GM12878 (cell line): ENCODE results near the gene SIKE1. TPM values are rescaled to one million over a fixed set of nuclear protein-coding genes. Genes with fewer than 3 reads are reported as not detected.
"Not testable (repeated sequence)": the region's sequence is repeated elsewhere in the genome, so short reads cannot be mapped to it uniquely, and the experiment has no call there.

ENCODE experiments used
- ATAC-seq: fragments of 200-7000 bp; cut with Tn5 transposase; 3 replicates; pipeline ENCODE4 v1.9.1; 2020; ENCODE audit warnings: mild to moderate bottlenecking, moderate library complexity
- BruUV-seq: library from RNA; stranded (reverse); fragments of 400-500 nt; replicated peaks from 2 replicates; lab custom pipeline; 2021; lab: Mats Ljungman, UMichigan
- CTCF ChIA-PET: fragments of 300-600 bp; sonication (Branson Sonifier 250); formaldehyde crosslinking; extraction: SDS; loops from one replicate; lab custom pipeline; 2021; ENCODE audit warnings: inconsistent platforms; lab: Yijun Ruan, JAX
- POLR2A ChIA-PET: fragments of 350-600 bp; formaldehyde crosslinking; extraction: SDS; loops from one replicate; lab custom pipeline; 2021; ENCODE audit warnings: inconsistent platforms; lab: Charles Lee
- RAD21 ChIA-PET: fragments of 300-600 bp; sonication (Branson Sonifier 250); formaldehyde crosslinking; loops from one replicate; lab custom pipeline; 2023; ENCODE audit warnings: antibody characterized with exemption; ENCODE audit not compliant: unreplicated experiment; lab: Charles Lee
- SMC1A ChIA-PET: fragments of 300-600 bp; sonication (Branson Sonifier 250); formaldehyde crosslinking; loops from one replicate; lab custom pipeline; 2023; ENCODE audit not compliant: unreplicated experiment, uncharacterized antibody; lab: Charles Lee
- DNase-seq: peaks from one replicate; pipeline ENCODE4 v3.0.0-alpha.2; 2011; ENCODE audit warnings: low read depth, low spot score
- FAIRE-seq: peaks from 3 replicates; lab custom pipeline; 2011; peaks lifted over from hg19 to GRCh38; lab: Jason Lieb, UNC
- H2AFZ ChIP-seq: 2 replicates; pipeline ENCODE4 v1.6.0; 2011; ENCODE audit warnings: low read depth, low read length, control low read depth; ENCODE audit not compliant: control insufficient read depth
- H3K27ac ChIP-seq: 2 replicates; pipeline ENCODE4 v1.5.1; 2011; ENCODE audit warnings: control low read depth; ENCODE audit not compliant: control insufficient read depth, insufficient read depth
- H3K27me3 ChIP-seq, 2 experiments: replicated peaks in 1 of 2; 2 replicates each; pipeline versions ENCODE4 v1.6.0 to v1.6.1; 2011; ENCODE audit warnings: low read length in 1 of 2; ENCODE audit not compliant: control insufficient read depth in 2 of 2, insufficient read depth in 2 of 2
- H3K36me3 ChIP-seq, 2 experiments: 2 replicates each; pipeline ENCODE4 v1.5.1; 2011; ENCODE audit warnings: low read length in 1 of 2; ENCODE audit not compliant: control insufficient read depth in 2 of 2, insufficient read depth in 2 of 2
- H3K4me1 ChIP-seq: 2 replicates; pipeline ENCODE4 v1.6.1; 2011; ENCODE audit warnings: mild to moderate bottlenecking, low read length, moderate library complexity, mixed read lengths; ENCODE audit not compliant: control insufficient read depth, insufficient read depth
- H3K4me2 ChIP-seq: 2 replicates; pipeline ENCODE4 v1.6.0; 2011; ENCODE audit warnings: control low read depth; ENCODE audit not compliant: control insufficient read depth, insufficient read depth
- H3K4me3 ChIP-seq: fragments of 200-600 bp; sonication (generic); 2 replicates; pipeline ENCODE4 v1.5.1; 2016
- H3K79me2 ChIP-seq: 2 replicates; pipeline ENCODE4 v1.6.0; 2011; ENCODE audit warnings: low read length; ENCODE audit not compliant: control insufficient read depth, insufficient read depth
- H3K9ac ChIP-seq: 2 replicates; pipeline ENCODE4 v1.8.0; 2011; ENCODE audit warnings: low read length, control low read depth, mixed read lengths; ENCODE audit not compliant: control insufficient read depth, insufficient read depth
- H3K9me3 ChIP-seq: replicated peaks from 3 replicates; pipeline ENCODE4 v1.5.1; 2011; ENCODE audit warnings: mild to moderate bottlenecking, low read length; ENCODE audit not compliant: control insufficient read depth, insufficient read depth
- H4K20me1 ChIP-seq: 2 replicates; pipeline ENCODE4 v1.6.0; 2011; ENCODE audit not compliant: control insufficient read depth, insufficient read depth
- CHD1 ChIP-seq: IDR thresholded peaks from 2 replicates; pipeline ENCODE4 v1.6.1; 2012; ENCODE audit warnings: low read depth, low read length, improper control_type of control experiment
- SUPT20H ChIP-seq: IDR thresholded peaks from 2 replicates; pipeline ENCODE4 v1.6.1; 2011; ENCODE audit warnings: low read depth, mild to moderate bottlenecking, low read length, moderate library complexity, borderline replicate concordance; ENCODE audit not compliant: control insufficient read depth
- WGBS: methylation state at CpG from one replicate; pipeline ENCODE4 v1.1.6; 2016; ENCODE audit warnings: low lambda C conversion rate; ENCODE audit not compliant: insufficient replicate concordance, insufficient coverage; ENCODE audit errors: missing lambda C conversion rate; 5-methylcytosine and 5-hydroxymethylcytosine counted together
- in situ Hi-C: fragments of 300-500 bp; cut with MboI; formaldehyde crosslinking; loops from 9 replicates; pipeline ENCODE4 v1.14.3; 2018; ENCODE audit warnings: mixed read lengths
- intact Hi-C: fragments of 100-400 bp; cut with micrococcal nuclease; formaldehyde crosslinking; loops from one replicate; pipeline ENCODE4 v1.14.2; 2022; ENCODE audit not compliant: unreplicated experiment
- polyA plus RNA-seq, 11 experiments: library from polyadenylated mRNA; depleted of rRNA in 4 of 11; unstranded in 6 of 11; stranded (reverse) in 5 of 11; fragments of >200 nt; fragmentation: Nextera tagmentation in 4 of 11; fragmentation: Illumina TruSeq in 1 of 11; extraction: Ambion mirVana in 4 of 11; extraction: Trizol in 1 of 11; gene quantifications; 1 replicate in 1 of 11; 2 replicates in 10 of 11; pipeline versions ENCODE4 v1.2.1 to v1.2.3, GENCODE V29; 2011 to 2016; ENCODE audit warnings: inconsistent platforms in 2 of 11, missing spikeins in 2 of 11, low read depth in 1 of 11
- total RNA-seq, 4 experiments: library from RNA; depleted of rRNA in 3 of 4; stranded (reverse); fragments of >200 nt in 3 of 4; fragmentation: Illumina TruSeq in 1 of 4; extraction: Trizol in 1 of 4; gene quantifications; 2 replicates each; pipeline versions ENCODE4 v1.2.1 to v1.2.3, GENCODE V29; 2013 to 2021

SIKE1 gene
- total and polyA plus RNA-seq, 10 of the 15 experiments (the other 5 are each of a cell fraction or from before 2014, with no cell fraction given): 10.4 to 67.0 (median 45.5) TPM

- TF ChIP-seq SUPT20H: no peak
- 0 out of 2 replicates have a peak, but pooled peaks have one; percentile 18 for TF ChIP-seq CHD1
- TF ChIP-seq, all 136 proteins: peak for 1
- Histone ChIP-seq H4K20me1 (peaks cover 8% of the 10 kb centered on the region), H3K36me3 (no peaks in the 10 kb centered on the region; a peak in 1 of 4 replicates), H3K4me3 (peak overlapping the region; percentile 96), H3K79me2 (peaks cover 75% of the 10 kb centered on the region), H2AFZ (no peak overlapping the region), H3K9me3 (no peaks in the 10 kb centered on the region), H3K27ac (peak overlapping the region; percentile 99), H3K27me3 (no peaks in the 10 kb centered on the region), H3K4me1 (peaks cover 26% of the 10 kb centered on the region), H3K9ac (peak overlapping the region; percentile 42; the same call in 1 of the 2 replicates), H3K4me2 (peak overlapping the region; percentile 89)
- BruUV-seq: no TSS peak
- ATAC-seq (no peak), FAIRE-seq (no peak), DNase-seq (no peak)
- in situ Hi-C loops: no loop called here
- ChIA-PET CTCF (interaction anchor here (0.6 to 1.5 kb wide), 2 partner anchors 35 to 39 kb away, joined by 4 read pairs; partner anchors contain the start of gene NRAS), SMC1A (interaction anchor here (0.7 to 3.3 kb wide), 8 partner anchors 11 to 875 kb away, joined by 3 to 24 read pairs (median 3); partner anchors contain the start of genes NRAS and SIKE1), RAD21 (interaction anchor here (1.0 to 1.4 kb wide), 2 partner anchors 10 to 39 kb away, joined by 3 read pairs; partner anchors contain the start of gene NRAS), POLR2A (interaction anchor here (1.0 to 6.8 kb wide), 5 partner anchors 24 to 825 kb away, joined by 3 to 36 read pairs (median 4); partner anchors contain the start of genes NRAS, SIKE1 and TRIM33)
- 40% methylated on average over 7 of the region's 7 CpGs for WGBS
- intact Hi-C loops: loop anchor here (5.0 kb wide), 1 partner anchor 243 kb away; the partner anchor contains the start of gene TRIM33
These were observed 25.2 kb downstream of the SIKE1 start for GRCh38 chr1:114755006-114755931.

- H3K27ac ChIP-seq, H3K27me3 ChIP-seq, ATAC-seq, FAIRE-seq, H3K9me3 ChIP-seq, H2AFZ ChIP-seq, DNase-seq, H3K36me3 ChIP-seq, BruUV-seq, intact Hi-C loops, H3K9ac ChIP-seq, RAD21 ChIA-PET, in situ Hi-C loops: not testable (repeated sequence)
- SMC1A ChIA-PET: interaction anchor here (0.9 to 1.0 kb wide), 2 partner anchors 9 to 14 kb away, joined by 3 read pairs; no protein-coding TSS in a partner anchor
- peak overlapping the region; percentile 89 for H3K4me2 ChIP-seq
- CTCF ChIA-PET: interaction anchor here (0.7 to 1.1 kb wide), 2 partner anchors 9 to 27 kb away, joined by 3 to 4 read pairs; partner anchors contain the start of gene SIKE1
- WGBS: 72% methylated on average over 6 of the region's 6 CpGs
- peaks cover 12% of the 10 kb centered on the region for H4K20me1 ChIP-seq
- peaks cover 26% of the 10 kb centered on the region for H3K4me1 ChIP-seq
- H3K4me3 ChIP-seq: peak overlapping the region; percentile 27; the same call in 1 of the 2 replicates
- H3K79me2 ChIP-seq: peaks cover 91% of the 10 kb centered on the region
- POLR2A ChIA-PET: interaction anchor here (0.6 kb wide), 1 partner anchor 863 kb away, joined by 7 read pairs; no protein-coding TSS in a partner anchor
These were observed 26.8 kb downstream of the SIKE1 start for GRCh38 chr1:114753702-114754101.
